GM12891 (cell line): ENCODE measurements around the gene PTPRN2.

Experiments
- PAX5 ChIP-seq: IDR thresholded peaks from 2 replicates; pipeline ENCODE4 v1.6.1; 2011; ENCODE audit warnings: low read length, moderate library complexity, mild to moderate bottlenecking; ENCODE audit not compliant: insufficient read depth, severe bottlenecking
- POLR2A ChIP-seq: IDR thresholded peaks from 2 replicates; pipeline ENCODE4 v1.6.1; 2011; ENCODE audit warnings: low read depth, low read length, control low read depth
- POLR2AphosphoS5 ChIP-seq: IDR thresholded peaks from 2 replicates; pipeline ENCODE4 v1.6.1; 2011; ENCODE audit warnings: low read depth, low read length, control low read depth
- SPI1 ChIP-seq: IDR thresholded peaks from 2 replicates; pipeline ENCODE4 v1.6.1; 2011; ENCODE audit warnings: low read depth, low read length, control low read depth
- TAF1 ChIP-seq: IDR thresholded peaks from 2 replicates; pipeline ENCODE4 v1.6.1; 2011; ENCODE audit warnings: low read depth, low read length, control low read depth

DNA sequence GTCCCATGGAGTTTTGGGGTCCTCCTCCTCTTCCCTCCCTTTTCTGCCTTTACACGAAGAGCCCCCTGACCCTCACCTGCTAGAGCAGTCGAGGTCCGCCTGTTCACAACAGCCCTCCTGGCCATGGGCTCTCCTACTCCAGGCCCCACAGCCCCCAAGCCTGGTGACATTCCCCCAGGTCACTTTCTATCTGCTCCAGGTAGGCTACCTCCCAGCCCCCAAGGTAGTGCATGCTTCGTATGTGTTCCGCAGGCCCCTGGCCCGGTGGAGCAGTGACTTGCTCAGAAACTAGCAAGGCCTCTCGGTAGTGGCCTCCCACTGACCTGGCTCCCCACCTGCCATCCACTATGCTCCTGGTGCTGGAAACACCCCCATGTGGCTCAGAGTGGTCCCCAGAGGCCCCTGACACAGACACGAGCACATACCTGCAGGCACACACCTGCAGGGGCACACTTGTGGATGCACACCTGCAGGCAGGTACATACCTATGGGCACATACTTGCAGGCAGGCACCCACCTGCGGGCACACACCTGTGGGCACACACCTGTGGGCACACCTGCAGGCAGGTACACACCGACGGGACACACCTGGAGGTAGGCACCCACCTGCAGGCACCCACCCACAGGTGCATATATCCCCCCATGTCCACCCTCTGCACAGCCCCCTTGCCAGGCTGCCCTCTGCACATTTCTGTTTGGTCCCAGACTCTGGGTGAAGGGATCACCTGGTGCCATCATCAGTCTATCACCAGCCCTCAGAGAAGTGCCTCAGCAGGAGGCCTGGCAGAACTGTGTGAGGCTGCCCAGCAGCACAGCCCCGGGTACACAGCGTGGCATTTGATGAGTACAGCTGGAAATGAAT is 322.5 kb downstream of the PTPRN2 start:
- TF ChIP-seq POLR2AphosphoS5 (no peak), TAF1 (no peak), POLR2A (no peak), SPI1 (no peak), PAX5 (no peak)
